GM19238 (cell line): ENCODE measurements around the gene AQP12B.

Experiments
- DNase-seq: peaks from one replicate; pipeline ENCODE4 v3.0.0; 2011; ENCODE audit warnings: low spot score; ENCODE audit not compliant: insufficient read length

Gene AQP12B

DNA sequence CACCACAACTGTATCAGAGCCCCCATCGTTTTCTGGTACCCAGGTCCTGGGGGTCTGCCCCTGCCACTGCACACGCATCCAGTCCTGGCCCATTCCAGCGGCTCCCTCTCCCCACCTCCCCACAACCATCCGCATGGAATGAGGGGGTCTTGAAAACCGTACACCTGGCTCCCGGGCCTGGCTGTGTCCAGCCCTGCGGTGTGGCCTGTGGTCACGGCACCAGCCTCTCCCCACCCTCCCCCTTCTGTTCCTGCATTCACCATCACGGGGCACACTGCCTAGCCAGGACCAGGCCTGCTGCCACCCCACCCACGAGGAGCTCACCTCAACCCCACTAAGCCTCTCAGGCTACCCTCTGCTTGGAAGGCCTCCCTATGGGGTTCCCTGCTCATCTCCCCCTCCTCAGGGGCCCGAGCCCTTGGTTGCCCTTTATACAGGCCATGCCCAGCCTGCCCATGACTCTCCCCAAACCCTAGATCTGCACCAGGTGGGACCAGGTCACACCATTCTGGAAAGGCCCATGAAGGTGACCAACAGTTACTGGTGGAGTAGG lies 46.0 kb downstream of the AQP12B start:
- DNase-seq, result no peak

GRCh38 chr2:240635998-240636547 lies 46.6 kb downstream of the AQP12B start:
- no peak for DNase-seq

DNA sequence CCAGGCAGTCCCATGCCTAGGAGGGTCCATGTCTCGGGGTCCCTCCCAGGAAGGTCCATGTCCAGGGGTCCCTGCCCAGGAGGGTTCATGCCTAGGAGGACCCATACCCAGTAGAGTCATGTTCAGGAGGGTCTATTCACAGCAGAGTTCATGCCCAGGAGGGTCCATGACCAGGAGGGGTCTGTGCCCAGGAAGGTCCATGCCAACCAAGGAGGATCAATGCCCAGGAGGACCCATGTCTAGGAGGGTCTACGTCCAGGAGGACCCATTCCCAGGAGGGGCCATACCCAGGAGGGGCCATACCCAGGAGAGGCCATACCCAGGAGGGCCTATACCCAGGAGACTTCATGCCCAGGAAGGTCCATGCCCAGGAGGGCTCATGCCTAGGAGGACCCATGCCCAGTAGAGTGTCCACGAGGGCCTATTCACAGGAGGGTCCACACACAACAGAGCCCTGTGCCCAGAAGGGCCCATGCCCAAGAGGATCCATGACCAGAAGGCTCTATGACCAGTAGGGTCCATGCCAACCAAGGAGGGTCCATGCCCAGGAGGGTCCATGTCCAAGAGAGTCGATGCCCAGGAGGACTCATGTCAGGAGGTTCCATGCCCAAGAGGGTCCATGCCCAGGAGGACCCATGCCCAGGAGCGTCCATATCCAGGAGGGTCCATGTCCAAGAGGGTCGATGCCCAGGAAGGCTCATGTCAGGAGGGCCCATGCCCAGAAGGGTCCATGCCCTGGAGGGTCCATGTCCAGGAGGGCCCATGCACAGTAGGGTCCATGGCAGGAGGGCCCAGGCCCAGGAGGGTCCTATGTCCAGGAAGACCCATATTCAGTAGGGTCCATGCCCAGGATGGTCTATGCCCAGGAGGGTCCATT lies 47.3 kb downstream of the AQP12B start:
- no peak for DNase-seq

- no peak for DNase-seq
These were observed 50.4 kb downstream of the AQP12B start for GRCh38 chr2:240632306-240632721.

GRCh38 chr2:240631548-240632305 lies 51.0 kb downstream of the AQP12B start:
- DNase-seq, result no peak

GRCh38 chr2:240630771-240631547 lies 51.7 kb downstream of the AQP12B start:
- no peak for DNase-seq

- DNase-seq, result no peak
These were observed 52.5 kb downstream of the AQP12B start for GRCh38 chr2:240629968-240630770.

DNA sequence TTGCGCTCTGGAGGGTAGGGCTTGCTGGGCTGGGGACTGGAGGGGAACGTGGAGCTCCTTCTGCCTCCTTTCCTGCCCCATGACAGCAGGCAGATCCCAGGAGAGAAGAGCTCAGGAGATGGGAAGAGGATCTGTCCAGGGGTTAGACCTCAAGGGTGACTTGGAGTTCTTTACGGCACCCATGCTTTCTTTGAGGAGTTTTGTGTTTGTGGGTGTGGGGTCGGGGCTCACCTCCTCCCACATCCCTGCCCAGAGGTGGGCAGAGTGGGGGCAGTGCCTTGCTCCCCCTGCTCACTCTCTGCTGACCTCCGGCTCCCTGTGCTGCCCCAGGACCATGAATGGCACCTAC lies 53.1 kb downstream of the AQP12B start:
- no peak for DNase-seq

DNA sequence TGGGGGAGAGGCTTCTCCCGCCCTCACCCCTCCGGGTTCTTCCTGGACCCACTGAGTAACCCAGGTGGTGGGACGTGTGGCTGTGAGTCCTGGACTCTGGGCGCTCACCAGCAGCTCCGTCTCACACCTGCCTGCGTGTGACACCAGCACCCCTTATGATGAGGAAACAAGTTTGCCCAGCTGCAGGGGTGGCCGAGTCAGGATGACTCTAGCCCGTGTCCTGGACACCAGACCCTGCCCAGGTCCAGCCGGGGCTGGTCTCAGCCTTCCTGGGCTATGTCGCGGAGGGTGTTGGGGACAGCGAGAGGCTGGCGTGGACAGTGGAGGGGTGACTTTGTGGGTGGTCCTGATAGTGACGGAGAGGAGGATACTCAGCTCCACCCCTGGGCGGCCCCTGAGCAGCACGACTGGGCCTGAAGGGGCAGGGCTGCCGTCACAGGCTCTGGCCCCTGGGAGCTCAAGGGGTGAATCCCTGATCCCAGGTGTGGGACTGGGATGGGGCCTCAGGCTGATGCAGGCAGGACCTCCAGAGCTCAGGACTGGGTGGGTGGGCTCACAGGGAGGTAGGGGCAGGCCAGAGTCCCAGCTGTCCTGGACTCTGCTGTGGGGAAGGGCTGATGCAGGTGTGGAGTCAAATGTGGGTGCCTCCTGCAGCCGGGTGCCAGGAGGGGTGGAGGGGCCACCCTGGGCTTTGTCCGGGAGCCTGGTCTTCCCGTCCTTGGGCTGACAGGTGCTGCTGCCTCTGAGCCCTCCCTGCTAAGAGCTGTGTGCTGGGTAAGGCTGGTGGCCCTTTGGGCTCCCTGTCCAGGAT lies 53.7 kb downstream of the AQP12B start:
- no peak for DNase-seq

GRCh38 chr2:240628507-240628807 lies 54.2 kb downstream of the AQP12B start:
- no peak for DNase-seq

DNA sequence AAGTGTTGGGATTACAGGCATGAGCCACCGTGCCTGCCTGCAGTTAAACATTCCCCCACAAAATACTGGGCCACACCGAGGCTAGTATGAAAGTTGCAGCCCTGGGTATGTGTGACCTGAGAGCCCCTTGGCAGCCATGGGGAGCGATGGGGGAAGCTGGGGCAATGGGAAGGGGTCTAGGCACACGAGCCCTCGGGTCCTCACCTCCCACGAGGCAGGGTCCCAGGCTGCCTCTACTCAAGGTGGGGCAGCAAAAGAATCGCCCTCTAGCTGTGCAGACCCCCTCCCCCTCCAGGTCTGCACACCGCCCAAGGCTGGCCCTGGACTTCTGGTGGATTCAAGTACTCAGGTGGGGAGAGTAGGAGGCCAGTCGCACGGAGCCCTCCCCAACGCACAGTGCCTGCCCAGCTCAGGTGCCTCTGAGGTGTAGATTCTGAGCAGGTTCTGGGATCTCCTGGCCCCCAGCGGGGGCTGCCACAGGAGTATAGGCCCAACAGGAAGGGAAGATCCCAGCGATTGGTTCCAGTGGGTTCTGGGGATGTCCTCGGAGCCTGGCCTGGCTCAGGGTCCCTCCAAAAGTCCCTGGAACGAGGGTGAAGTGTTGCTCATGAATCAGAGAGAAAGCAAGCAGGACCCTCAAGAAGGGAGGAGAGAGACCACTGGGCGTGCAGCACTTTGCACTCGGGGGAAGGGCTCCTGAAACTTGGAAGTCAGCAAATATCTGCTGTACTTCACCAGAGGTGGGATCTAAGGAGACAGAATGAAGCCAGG lies 54.8 kb downstream of the AQP12B start:
- DNase-seq, result no peak

DNA sequence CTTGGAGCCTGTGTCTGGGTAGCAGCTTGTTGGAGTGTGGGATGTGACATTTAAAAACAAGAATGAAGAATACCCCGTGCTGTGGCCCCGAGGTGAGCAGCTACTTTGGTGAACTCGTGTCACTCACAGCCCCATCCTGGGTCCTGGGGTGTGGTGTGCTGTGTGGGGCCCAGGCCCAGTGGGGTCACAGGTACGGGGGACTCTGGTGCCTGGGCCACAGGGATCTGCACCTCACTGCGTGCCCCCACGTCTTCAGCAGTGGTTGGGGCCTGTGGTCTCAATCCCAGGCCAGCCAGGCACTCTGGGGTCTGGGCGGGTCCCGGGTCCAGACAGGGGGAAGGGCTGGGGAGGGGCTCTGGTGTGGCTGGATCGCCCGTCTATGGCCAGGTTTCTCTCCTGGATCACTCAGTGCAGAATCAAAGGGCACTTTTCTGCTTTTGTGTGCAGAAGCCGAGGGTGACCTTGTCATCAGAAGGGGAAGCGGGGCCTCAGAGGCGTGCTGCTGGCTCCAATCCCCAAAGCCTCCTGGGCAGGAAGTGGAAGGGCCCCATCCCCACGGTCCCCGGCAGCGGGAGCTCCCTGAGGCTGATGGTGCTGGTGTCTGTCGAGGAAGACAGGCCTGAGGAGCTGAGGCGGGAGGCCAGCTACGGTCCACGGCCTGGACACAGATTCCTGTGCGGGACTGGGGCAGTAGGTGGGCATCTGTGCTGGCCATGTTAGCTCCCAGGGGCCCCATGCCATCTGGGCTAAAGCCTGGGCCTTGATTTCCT lies 56.0 kb downstream of the AQP12B start:
- no peak for DNase-seq
